ENCODE measurements around the gene KRTAP4-8. TPM values are rescaled to one million over a fixed set of nuclear protein-coding genes. Genes with fewer than 3 reads are reported as not detected.
"Not testable (repeated sequence)": the region's sequence is repeated elsewhere in the genome, so short reads cannot be mapped to it uniquely, and the experiment has no call there.

The KRTAP4-8 gene
- total and polyA plus RNA-seq, 2 donors from 2014 or later, result not detected

- H3K27ac ChIP-seq (ENCODE audit: low read depth in 2 of 2, low read length in 2 of 2), result no peak overlapping the region
- no peaks in the 10 kb centered on the region for H3K36me3 ChIP-seq (ENCODE audit: control insufficient read depth in 2 of 3, insufficient read depth in 3 of 3, low read length in 3 of 3)
- intact Hi-C loops (cut with DNase I), result no loop called here
- no peak for TF ChIP-seq CTCF (IDR thresholded peaks at IDR 0.05; ENCODE audit: borderline replicate concordance, extremely low read depth, insufficient read depth)
- no peaks in the 10 kb centered on the region for H3K27me3 ChIP-seq (ENCODE audit: control insufficient read depth, insufficient read depth, low read length)
- no peak overlapping the region for H3K4me3 ChIP-seq (ENCODE audit: low read length in 3 of 3)
- H3K4me1 ChIP-seq (ENCODE audit: control insufficient read depth in 2 of 3, insufficient read depth in 2 of 3, low read depth in 1 of 3, low read length in 3 of 3), result no peaks in the 10 kb centered on the region
- H3K9me3 ChIP-seq (ENCODE audit: control insufficient read depth in 2 of 3, insufficient read depth in 1 of 3, low read length in 3 of 3), result no peaks in the 10 kb centered on the region
- DNase-seq (no peak), FAIRE-seq (no peak)
- H3K9ac ChIP-seq (ENCODE audit: low read length in 3 of 3), result no peak overlapping the region
These were observed 34.5 kb downstream of the KRTAP4-8 start for GRCh38 chr17:41063449-41063848.

- no peak for FAIRE-seq
- Histone ChIP-seq H3K4me3 (ENCODE audit: low read length in 3 of 3) (no peak overlapping the region), H3K9me3 (ENCODE audit: control insufficient read depth in 2 of 3, insufficient read depth in 1 of 3, low read length in 3 of 3) (no peaks in the 10 kb centered on the region), H3K27ac (ENCODE audit: low read depth in 2 of 2, low read length in 2 of 2) (no peak overlapping the region), H3K4me1 (ENCODE audit: control insufficient read depth in 2 of 3, insufficient read depth in 2 of 3, low read depth in 1 of 3, low read length in 3 of 3) (no peaks in the 10 kb centered on the region), H3K36me3 (ENCODE audit: control insufficient read depth in 2 of 3, insufficient read depth in 3 of 3, low read length in 3 of 3) (no peaks in the 10 kb centered on the region), H3K9ac (ENCODE audit: low read length in 3 of 3) (no peak overlapping the region), H3K27me3 (ENCODE audit: control insufficient read depth, insufficient read depth, low read length) (no peaks in the 10 kb centered on the region)
- DNase-seq, result no peak
- intact Hi-C loops (cut with DNase I), result no loop called here
- no peak for TF ChIP-seq CTCF (IDR thresholded peaks at IDR 0.05; ENCODE audit: borderline replicate concordance, extremely low read depth, insufficient read depth)
These were observed 36.0 kb downstream of the KRTAP4-8 start for GRCh38 chr17:41061964-41062363.

- Histone ChIP-seq H3K9ac (ENCODE audit: low read length in 3 of 3) (no peak within 1 kb of the TSS), H3K27ac (ENCODE audit: low read depth in 2 of 2, low read length in 2 of 2) (no peak within 1 kb of the TSS), H3K9me3 (ENCODE audit: control insufficient read depth in 2 of 3, insufficient read depth in 1 of 3, low read length in 3 of 3) (no peaks in the 10 kb centered on the region), H3K4me1 (ENCODE audit: control insufficient read depth in 2 of 3, insufficient read depth in 2 of 3, low read depth in 1 of 3, low read length in 3 of 3) (no peaks in the 10 kb centered on the region), H3K27me3 (ENCODE audit: control insufficient read depth, insufficient read depth, low read length) (no peaks in the 10 kb centered on the region), H3K36me3 (ENCODE audit: control insufficient read depth in 2 of 3, insufficient read depth in 3 of 3, low read length in 3 of 3) (no peaks in the 10 kb centered on the region), H3K4me3 (ENCODE audit: low read length in 3 of 3) (no peak within 1 kb of the TSS)
- no peak for TF ChIP-seq CTCF (IDR thresholded peaks at IDR 0.05; ENCODE audit: borderline replicate concordance, extremely low read depth, insufficient read depth)
- intact Hi-C loops (cut with DNase I), result no loop called here
- DNase-seq (peak in 2 of 5 donors; percentile 8 to 14), FAIRE-seq (no peak)
These were observed 37.8 kb downstream of the KRTAP4-8 start, which contains the start of gene KRTAP2-3 for GRCh38 chr17:41060052-41060604. Gene KRTAP2-3, minus strand, starts transcription at chr17:41060114. Its CDS starts 64 bp downstream, at chr17:41060050.

- not testable (repeated sequence) for FAIRE-seq
These were observed 38.5 kb downstream of the KRTAP4-8 start for GRCh38 chr17:41059276-41060051.

More at GRCh38 chr17:41059276-41060051, 38.5 kb downstream of the KRTAP4-8 start:
- H3K4me3 ChIP-seq (ENCODE audit: low read length in 3 of 3); H3K9ac ChIP-seq (ENCODE audit: low read length in 3 of 3); H3K9me3 ChIP-seq (ENCODE audit: control insufficient read depth in 2 of 3, insufficient read depth in 1 of 3, low read length in 3 of 3); H3K36me3 ChIP-seq (ENCODE audit: control insufficient read depth in 2 of 3, insufficient read depth in 3 of 3, low read length in 3 of 3); H3K27ac ChIP-seq (ENCODE audit: low read depth in 2 of 2, low read length in 2 of 2); H3K4me1 ChIP-seq (ENCODE audit: control insufficient read depth in 2 of 3, insufficient read depth in 2 of 3, low read depth in 1 of 3, low read length in 3 of 3); intact Hi-C loops (cut with DNase I); H3K27me3 ChIP-seq (ENCODE audit: control insufficient read depth, insufficient read depth, low read length): not testable (repeated sequence)
- DNase-seq, result peak in 1 of 5 donors; percentile 12

All from kidney (tissue), 14 donors.